ENCODE data around the gene MGRN1.

DNA sequence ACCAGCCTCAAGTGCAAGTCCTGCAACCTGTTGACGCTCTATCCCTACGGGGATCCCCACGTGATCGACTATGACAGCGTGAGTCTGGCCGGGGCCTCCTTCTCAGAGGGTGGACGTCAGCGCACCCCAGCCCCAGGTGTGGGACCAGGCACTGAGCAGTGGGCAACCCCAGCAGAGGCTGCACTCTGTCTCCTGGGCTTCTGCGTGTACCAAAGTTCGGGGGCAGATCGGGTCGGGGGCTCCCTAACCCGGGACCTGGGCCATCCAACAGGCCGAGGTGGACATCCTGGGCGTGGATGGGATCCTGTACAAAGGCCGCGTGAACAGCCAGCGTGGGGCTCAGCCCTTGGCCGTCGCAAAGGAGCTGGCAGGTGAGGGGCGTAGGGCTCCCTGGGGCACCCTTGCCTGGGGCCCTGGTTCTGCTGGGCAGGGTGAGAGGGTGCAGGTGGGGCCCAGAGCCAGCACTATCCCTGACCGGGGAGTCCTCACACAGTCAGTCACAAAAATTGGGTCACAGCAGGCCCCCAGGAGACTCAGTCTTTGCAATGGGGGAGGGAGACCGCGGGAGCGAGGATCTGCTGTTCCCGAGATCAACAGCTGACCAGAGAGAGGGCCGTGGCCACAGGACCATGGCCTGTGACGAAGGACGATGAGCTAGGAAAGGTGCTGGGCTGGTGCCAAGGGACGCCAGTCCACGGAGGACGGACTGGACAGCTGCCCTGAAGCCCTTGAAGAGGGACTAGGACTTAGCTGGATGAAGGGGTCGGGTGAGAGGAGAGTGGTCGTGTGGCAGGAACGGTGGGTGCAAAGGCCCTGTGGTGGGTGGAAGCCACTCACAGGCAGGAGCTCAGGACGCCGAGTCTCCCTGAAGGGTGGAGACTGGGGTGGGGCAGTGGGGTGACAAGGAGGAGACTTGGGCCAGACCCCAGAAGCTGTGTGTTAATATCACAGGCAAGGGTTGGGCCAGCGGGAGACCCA is 29.9 kb upstream of the MGRN1 start:
- TF ChIP-seq, protein P1, sequence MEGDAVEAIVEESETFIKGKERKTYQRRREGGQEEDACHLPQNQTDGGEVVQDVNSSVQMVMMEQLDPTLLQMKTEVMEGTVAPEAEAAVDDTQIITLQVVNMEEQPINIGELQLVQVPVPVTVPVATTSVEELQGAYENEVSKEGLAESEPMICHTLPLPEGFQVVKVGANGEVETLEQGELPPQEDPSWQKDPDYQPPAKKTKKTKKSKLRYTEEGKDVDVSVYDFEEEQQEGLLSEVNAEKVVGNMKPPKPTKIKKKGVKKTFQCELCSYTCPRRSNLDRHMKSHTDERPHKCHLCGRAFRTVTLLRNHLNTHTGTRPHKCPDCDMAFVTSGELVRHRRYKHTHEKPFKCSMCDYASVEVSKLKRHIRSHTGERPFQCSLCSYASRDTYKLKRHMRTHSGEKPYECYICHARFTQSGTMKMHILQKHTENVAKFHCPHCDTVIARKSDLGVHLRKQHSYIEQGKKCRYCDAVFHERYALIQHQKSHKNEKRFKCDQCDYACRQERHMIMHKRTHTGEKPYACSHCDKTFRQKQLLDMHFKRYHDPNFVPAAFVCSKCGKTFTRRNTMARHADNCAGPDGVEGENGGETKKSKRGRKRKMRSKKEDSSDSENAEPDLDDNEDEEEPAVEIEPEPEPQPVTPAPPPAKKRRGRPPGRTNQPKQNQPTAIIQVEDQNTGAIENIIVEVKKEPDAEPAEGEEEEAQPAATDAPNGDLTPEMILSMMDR (IDR thresholded peaks at IDR 0.05; ENCODE audit: insufficient read depth, low read length): no peak
- no peak for TF ChIP-seq POLR2AphosphoS5 (IDR thresholded peaks at IDR 0.05; ENCODE audit: low read depth)
